Tibial artery (tissue), 4 donors: Measurements from ENCODE around the gene MCRIP2.
"Not testable (repeated sequence)": the region's sequence is repeated elsewhere in the genome, so short reads cannot be mapped to it uniquely, and the experiment has no call there.

Experiments used
- DNase-seq, 2 donors: peaks; one replicate each; pipeline ENCODE4 v3.0.0-alpha.2; 2019
- H3K27ac ChIP-seq, 2 donors: fragments of 200-600 bp; sonication (generic) in 1 of 2; 1 replicate in 1 of 2; 2 replicates in 1 of 2; pipeline ENCODE4 v1.5.1; 2018 to 2019; ENCODE audit warnings: mild to moderate bottlenecking in 1 of 2
- H3K27me3 ChIP-seq, 2 donors: fragments of 200-600 bp; sonication (generic) in 1 of 2; one replicate each; pipeline versions ENCODE4 v1.5.1 to v1.6.0; 2016 to 2019
- H3K36me3 ChIP-seq, 3 donors: fragments of 200-600 bp; sonication (generic) in 2 of 3; one replicate each; pipeline ENCODE4 v1.5.1; 2016 to 2019; ENCODE audit warnings: mild to moderate bottlenecking in 2 of 3
- H3K4me1 ChIP-seq, 4 donors: fragments of 200-600 bp; sonication (generic) in 2 of 4; 1 replicate in 3 of 4; 2 replicates in 1 of 4; pipeline ENCODE4 v1.5.1; 2016 to 2019
- H3K4me3 ChIP-seq, 2 donors: fragments of 200-600 bp; sonication (generic) in 1 of 2; 1 replicate in 1 of 2; 2 replicates in 1 of 2; pipeline ENCODE4 v1.5.1; 2018 to 2019; ENCODE audit warnings: mild to moderate bottlenecking in 2 of 2
- H3K9me3 ChIP-seq, 3 donors: fragments of 200-600 bp; sonication (generic) in 1 of 3; one replicate each; pipeline ENCODE4 v1.5.1; 2016 to 2019
- CTCF ChIP-seq, 2 experiments: fragments of 200-600 bp in 1 of 2; fragments of 450-650 bp in 1 of 2; IDR thresholded peaks; one replicate each; pipeline ENCODE4 v1.5.1; 2017 to 2019; ENCODE audit warnings: antibody characterized with exemption in 2 of 2, mild to moderate bottlenecking in 1 of 2, moderate library complexity in 1 of 2
- intact Hi-C: fragments of 100-400 bp; cut with DNase I; formaldehyde crosslinking; loops from one replicate; pipeline ENCODE4 v1.15.0; 2023; ENCODE audit warnings: low total_unique reads

The MCRIP2 gene

GRCh38 chr16:684961-685696, 43.5 kb downstream of the MCRIP2 start:
- H3K4me3 ChIP-seq, result peak overlapping the region; percentile 59 to 60
- H3K27ac ChIP-seq, result peak overlapping the region in 1 of 2 donors; percentile 86
- intact Hi-C loops, result no loop called here
- H3K27me3 ChIP-seq, result no peaks in the 10 kb centered on the region
- H3K4me1 ChIP-seq, result peaks cover 3 to 75% (median 62%) of the 10 kb centered on the region in 4 donors
- no peak for TF ChIP-seq CTCF (IDR thresholded peaks at IDR 0.05)
- H3K36me3 ChIP-seq, result peaks cover 18 to 50% (median 24%) of the 10 kb centered on the region in 3 donors
- DNase-seq, result no peak
- no peaks in the 10 kb centered on the region for H3K9me3 ChIP-seq

- Histone ChIP-seq H3K27me3 (no peaks in the 10 kb centered on the region), H3K36me3 (peaks cover 18 to 50% (median 24%) of the 10 kb centered on the region in 3 donors), H3K9me3 (no peaks in the 10 kb centered on the region), H3K27ac (no peak overlapping the region), H3K4me3 (no peak overlapping the region), H3K4me1 (peaks cover 3 to 76% (median 64%) of the 10 kb centered on the region in 4 donors)
- intact Hi-C loops, result no loop called here
- TF ChIP-seq CTCF (IDR thresholded peaks at IDR 0.05), result peak in 1 of 2 experiments; percentile 13
- no peak for DNase-seq
Observed at GRCh38 chr16:685967-686366, 44.3 kb downstream of the MCRIP2 start.

DNA sequence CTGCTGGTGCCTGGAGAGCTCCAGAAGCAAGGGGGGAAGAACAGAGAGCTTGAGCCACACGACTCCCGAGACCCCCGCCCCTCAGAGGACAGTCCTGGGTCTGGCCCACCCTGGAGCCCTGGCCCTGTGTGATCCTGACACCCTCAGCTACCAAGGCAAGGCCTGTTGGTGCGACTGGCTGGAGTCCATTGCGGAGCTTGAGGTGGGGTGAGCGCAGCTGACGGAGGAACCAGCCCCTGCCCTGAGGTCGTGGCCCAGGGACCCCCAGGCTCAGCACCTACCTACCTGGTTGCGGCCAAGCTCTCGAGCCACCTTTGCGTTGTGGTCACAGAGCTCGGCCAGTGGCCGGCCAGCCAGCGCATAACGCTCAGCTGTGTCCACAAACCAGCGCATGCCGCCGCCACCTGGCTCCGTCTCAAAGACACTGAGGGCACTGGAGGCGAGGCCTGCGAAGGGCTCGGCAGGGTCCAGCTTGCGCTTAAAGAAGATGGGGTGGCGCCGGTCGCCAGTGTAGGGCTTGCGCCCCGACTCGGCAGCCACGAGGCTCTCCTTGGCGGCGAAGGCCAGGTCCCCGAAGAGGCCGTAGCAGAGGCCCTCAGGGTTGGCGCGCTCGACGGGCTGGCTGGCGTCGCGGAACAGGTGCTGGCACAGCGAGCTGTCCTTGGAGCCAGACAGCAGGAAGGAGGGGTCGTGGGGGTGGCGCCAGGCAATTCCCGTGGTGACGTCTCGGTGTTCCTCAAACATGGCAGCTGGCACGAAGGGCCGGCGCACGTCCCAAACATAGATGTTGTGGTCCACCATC, 45.0 kb downstream of the MCRIP2 start:
- Histone ChIP-seq H3K27me3 (peaks cover 0 to 2% of the 10 kb centered on the region in 2 donors), H3K9me3 (no peaks in the 10 kb centered on the region), H3K4me3 (no peak overlapping the region), H3K36me3 (peaks cover 15 to 45% (median 20%) of the 10 kb centered on the region in 3 donors), H3K27ac (no peak overlapping the region), H3K4me1 (peaks cover 3 to 71% (median 57%) of the 10 kb centered on the region in 4 donors)
- TF ChIP-seq CTCF (IDR thresholded peaks at IDR 0.05), result no peak
- intact Hi-C loops, result no loop called here
- no peak for DNase-seq

- H3K27ac ChIP-seq, result no peak overlapping the region
- DNase-seq, result no peak
- H3K27me3 ChIP-seq, result peaks cover 0 to 11% of the 10 kb centered on the region in 2 donors
- peaks cover 6 to 36% (median 12%) of the 10 kb centered on the region in 3 donors for H3K36me3 ChIP-seq
- H3K4me1 ChIP-seq, result peaks cover 3 to 63% (median 49%) of the 10 kb centered on the region in 4 donors
- TF ChIP-seq CTCF (IDR thresholded peaks at IDR 0.05), result no peak
- intact Hi-C loops, result no loop called here
- H3K4me3 ChIP-seq, result no peak overlapping the region
- H3K9me3 ChIP-seq, result no peaks in the 10 kb centered on the region
Observed at GRCh38 chr16:687499-687898, 45.9 kb downstream of the MCRIP2 start.

GRCh38 chr16:689175-689897, 47.7 kb downstream of the MCRIP2 start:
- DNase-seq, result no peak
- Histone ChIP-seq H3K4me3 (peak overlapping the region; percentile 79 to 94), H3K9me3 (no peaks in the 10 kb centered on the region), H3K36me3 (peaks cover 0 to 26% (median 7%) of the 10 kb centered on the region in 3 donors), H3K4me1 (peaks cover 0 to 59% (median 43%) of the 10 kb centered on the region in 4 donors), H3K27ac (peak overlapping the region; percentile 86 to 93), H3K27me3 (peaks cover 8 to 29% of the 10 kb centered on the region in 2 donors)
- TF ChIP-seq CTCF (IDR thresholded peaks at IDR 0.05), result no peak
- intact Hi-C loops, result no loop called here

GRCh38 chr16:691242-691641, 49.6 kb downstream of the MCRIP2 start:
- intact Hi-C loops, H3K4me3 ChIP-seq, H3K27ac ChIP-seq, DNase-seq, H3K9me3 ChIP-seq: not testable (repeated sequence)
- Histone ChIP-seq H3K4me1 (peaks cover 0 to 57% (median 39%) of the 10 kb centered on the region in 4 donors), H3K36me3 (peaks cover 0 to 17% (median 7%) of the 10 kb centered on the region in 3 donors), H3K27me3 (peaks cover 9 to 48% of the 10 kb centered on the region in 2 donors)
